Measurements from ENCODE around the gene DIP2C. TPM values are rescaled to one million over a fixed set of nuclear protein-coding genes. Genes with fewer than 3 reads are reported as not detected.

DIP2C gene
- polyA plus RNA-seq, 1 of the 3 experiments (the other 2 are of a cell fraction): 8.7 TPM

DNA sequence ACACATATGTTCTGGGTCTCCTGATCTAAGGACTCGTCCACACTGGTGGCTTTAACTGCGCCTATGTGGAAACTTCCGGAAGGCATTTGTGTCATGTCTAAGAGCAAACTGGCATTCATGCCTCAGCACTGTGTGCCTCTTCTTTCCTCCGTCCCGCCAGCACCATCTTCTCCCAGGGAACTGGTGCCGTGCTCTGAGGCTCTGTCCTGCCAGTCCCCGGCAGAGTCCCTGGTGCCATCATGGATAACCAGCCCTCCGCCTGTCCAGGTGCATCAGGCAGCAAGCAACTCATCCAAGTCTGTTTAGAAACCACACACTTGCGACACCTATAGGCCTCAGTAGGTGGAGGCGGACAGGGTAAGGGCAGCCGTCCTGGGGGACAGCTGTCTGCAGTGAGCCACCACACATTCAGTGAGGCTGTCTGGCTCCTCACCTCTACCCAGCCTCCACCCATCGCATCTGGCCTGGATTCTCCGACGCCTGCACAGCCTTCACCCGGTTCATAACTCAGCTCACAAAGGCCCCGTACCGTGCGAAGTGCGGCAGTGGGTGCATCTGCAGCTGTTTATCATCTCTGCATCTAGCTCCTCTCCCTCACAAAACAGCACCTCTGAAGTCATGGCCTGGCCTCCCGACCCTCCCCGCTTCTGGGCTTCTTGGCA lies 162.7 kb downstream of the DIP2C start:
- Histone ChIP-seq H3K27me3 (ENCODE audit: insufficient read depth) (no peaks in the 10 kb centered on the region), H3K4me3 (ENCODE audit: low read depth in 2 of 2, low read length in 1 of 2) (no peak overlapping the region), H3K9me3 (no peaks in the 10 kb centered on the region), H3K79me2 (ENCODE audit: insufficient read depth) (peaks cover 57% of the 10 kb centered on the region), H4K20me1 (ENCODE audit: insufficient read depth) (peaks cover 80% of the 10 kb centered on the region), H3F3A (replicated peaks; ENCODE audit: insufficient read depth) (no peaks in the 10 kb centered on the region), H3K9ac (no peak overlapping the region), H3K4me2 (no peak overlapping the region), H3K9me2 (no peaks in the 10 kb centered on the region), H3K36me3 (replicated peaks in 1 of 2; ENCODE audit: control insufficient read depth in 1 of 2, insufficient read depth in 2 of 2, low read length in 1 of 2) (no peaks in the 10 kb centered on the region), H3K4me1 (ENCODE audit: control insufficient read depth in 1 of 2, insufficient read depth in 2 of 2, low read depth in 1 of 2, low read length in 1 of 2) (peaks cover 0 to 20% of the 10 kb centered on the region in 2 experiments; a peak in 2 of 4 replicates), H3K27ac (ENCODE audit: low read depth in 2 of 2, low read length in 1 of 2) (no peak overlapping the region; a peak in 1 of 4 replicates), H2AFZ (ENCODE audit: low read depth) (no peak overlapping the region)
- ChIA-PET CTCF (interaction anchor here (1.6 to 2.3 kb wide), 2 partner anchors 14 to 16 kb away, joined by 4 to 8 read pairs; no protein-coding TSS in a partner anchor), POLR2A (no interaction called here)
- TF ChIP-seq ELF1 (IDR thresholded peaks at IDR 0.05) (no peak), TAF1 (IDR thresholded peaks at IDR 0.05; ENCODE audit: borderline replicate concordance, low read depth, low read length) (no peak), GABPA (IDR thresholded peaks at IDR 0.05; ENCODE audit: low read depth) (no peak), RAD21 (IDR thresholded peaks at IDR 0.05; ENCODE audit: low read length) (no peak), CHD2 (IDR thresholded peaks at IDR 0.05; ENCODE audit: low read length, partially characterized antibody) (no peak)
- TF ChIP-seq, protein P1, sequence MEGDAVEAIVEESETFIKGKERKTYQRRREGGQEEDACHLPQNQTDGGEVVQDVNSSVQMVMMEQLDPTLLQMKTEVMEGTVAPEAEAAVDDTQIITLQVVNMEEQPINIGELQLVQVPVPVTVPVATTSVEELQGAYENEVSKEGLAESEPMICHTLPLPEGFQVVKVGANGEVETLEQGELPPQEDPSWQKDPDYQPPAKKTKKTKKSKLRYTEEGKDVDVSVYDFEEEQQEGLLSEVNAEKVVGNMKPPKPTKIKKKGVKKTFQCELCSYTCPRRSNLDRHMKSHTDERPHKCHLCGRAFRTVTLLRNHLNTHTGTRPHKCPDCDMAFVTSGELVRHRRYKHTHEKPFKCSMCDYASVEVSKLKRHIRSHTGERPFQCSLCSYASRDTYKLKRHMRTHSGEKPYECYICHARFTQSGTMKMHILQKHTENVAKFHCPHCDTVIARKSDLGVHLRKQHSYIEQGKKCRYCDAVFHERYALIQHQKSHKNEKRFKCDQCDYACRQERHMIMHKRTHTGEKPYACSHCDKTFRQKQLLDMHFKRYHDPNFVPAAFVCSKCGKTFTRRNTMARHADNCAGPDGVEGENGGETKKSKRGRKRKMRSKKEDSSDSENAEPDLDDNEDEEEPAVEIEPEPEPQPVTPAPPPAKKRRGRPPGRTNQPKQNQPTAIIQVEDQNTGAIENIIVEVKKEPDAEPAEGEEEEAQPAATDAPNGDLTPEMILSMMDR (IDR thresholded peaks at IDR 0.05): no peak
- WGBS (ENCODE audit: low lambda C conversion rate): 96% methylated on average over 20 of the region's 21 CpGs
- no peak for DNase-seq

DNA sequence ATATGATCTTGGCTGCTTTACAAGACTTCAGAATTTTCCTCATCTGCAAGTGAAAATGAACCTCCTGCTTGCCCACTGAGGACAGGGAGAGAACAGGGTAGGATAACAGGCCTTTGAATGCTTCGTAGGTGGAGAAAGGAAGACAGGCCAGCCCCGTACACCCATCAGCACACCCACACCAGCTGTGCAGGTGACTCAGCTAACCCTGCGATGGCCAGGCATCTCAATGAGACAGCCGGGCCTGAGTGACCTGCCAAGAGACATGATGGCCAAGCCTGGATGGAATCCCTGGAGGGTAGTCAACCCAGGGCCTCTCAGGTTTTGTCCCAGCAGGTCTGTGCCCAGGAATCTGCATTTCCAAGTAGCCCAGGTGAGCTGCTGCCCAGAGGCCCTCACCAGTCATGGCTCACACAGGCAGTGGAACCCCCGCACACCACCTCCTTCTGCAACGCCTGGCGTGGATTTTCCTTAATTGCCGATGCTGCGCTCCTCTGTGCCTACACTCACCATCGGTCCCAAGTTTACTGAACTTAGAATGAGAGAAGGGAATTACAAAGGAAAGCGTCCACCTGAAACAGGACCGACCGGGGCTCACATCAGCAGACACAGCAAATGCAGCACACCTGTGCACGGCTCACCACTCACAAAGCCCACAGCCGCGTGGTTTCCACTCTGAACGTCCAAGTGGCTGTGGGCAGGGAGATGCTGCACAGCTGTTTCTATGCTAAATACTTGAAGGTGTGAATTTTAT lies 163.7 kb downstream of the DIP2C start:
- H3K4me2 ChIP-seq: no peak overlapping the region
- no peaks in the 10 kb centered on the region for H3K36me3 ChIP-seq (replicated peaks in 1 of 2; ENCODE audit: control insufficient read depth in 1 of 2, insufficient read depth in 2 of 2, low read length in 1 of 2)
- POLR2A ChIA-PET: no interaction called here
- no peak overlapping the region for H3K9ac ChIP-seq
- DNase-seq: no peak
- no peaks in the 10 kb centered on the region for H3K27me3 ChIP-seq (ENCODE audit: insufficient read depth)
- TF ChIP-seq, protein P2, sequence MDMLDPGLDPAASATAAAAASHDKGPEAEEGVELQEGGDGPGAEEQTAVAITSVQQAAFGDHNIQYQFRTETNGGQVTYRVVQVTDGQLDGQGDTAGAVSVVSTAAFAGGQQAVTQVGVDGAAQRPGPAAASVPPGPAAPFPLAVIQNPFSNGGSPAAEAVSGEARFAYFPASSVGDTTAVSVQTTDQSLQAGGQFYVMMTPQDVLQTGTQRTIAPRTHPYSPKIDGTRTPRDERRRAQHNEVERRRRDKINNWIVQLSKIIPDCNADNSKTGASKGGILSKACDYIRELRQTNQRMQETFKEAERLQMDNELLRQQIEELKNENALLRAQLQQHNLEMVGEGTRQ (IDR thresholded peaks at IDR 0.05; ENCODE audit: borderline replicate concordance, low read depth, low read length): no peak
- TF ChIP-seq RXRA (IDR thresholded peaks at IDR 0.05; ENCODE audit: borderline replicate concordance, low read depth) (no peak), TCF12 (IDR thresholded peaks at IDR 0.05) (no peak), CHD2 (IDR thresholded peaks at IDR 0.05; ENCODE audit: low read length, partially characterized antibody) (no peak), NRF1 (IDR thresholded peaks at IDR 0.05; ENCODE audit: low read depth, low read length) (no peak), YY1 (IDR thresholded peaks at IDR 0.05; ENCODE audit: low read depth) (no peak), EP300 (IDR thresholded peaks at IDR 0.05; ENCODE audit: borderline replicate concordance in 1 of 2, low read depth in 1 of 2, low read length in 1 of 2) (no peak), RAD21 (IDR thresholded peaks at IDR 0.05; ENCODE audit: low read length) (no peak), GATA2 (CRISPR knock-in tag; IDR thresholded peaks at IDR 0.05) (no peak), POLR2AphosphoS5 (IDR thresholded peaks at IDR 0.05; ENCODE audit: low read depth, low read length) (no peak), FOXM1 (IDR thresholded peaks at IDR 0.05; ENCODE audit: low read depth) (no peak), TAF1 (IDR thresholded peaks at IDR 0.05; ENCODE audit: borderline replicate concordance, low read depth, low read length) (no peak), RCOR1 (IDR thresholded peaks at IDR 0.05; ENCODE audit: low read length) (no peak), RFX5 (IDR thresholded peaks at IDR 0.05; ENCODE audit: low read length) (no peak)
- TF ChIP-seq, protein P3, sequence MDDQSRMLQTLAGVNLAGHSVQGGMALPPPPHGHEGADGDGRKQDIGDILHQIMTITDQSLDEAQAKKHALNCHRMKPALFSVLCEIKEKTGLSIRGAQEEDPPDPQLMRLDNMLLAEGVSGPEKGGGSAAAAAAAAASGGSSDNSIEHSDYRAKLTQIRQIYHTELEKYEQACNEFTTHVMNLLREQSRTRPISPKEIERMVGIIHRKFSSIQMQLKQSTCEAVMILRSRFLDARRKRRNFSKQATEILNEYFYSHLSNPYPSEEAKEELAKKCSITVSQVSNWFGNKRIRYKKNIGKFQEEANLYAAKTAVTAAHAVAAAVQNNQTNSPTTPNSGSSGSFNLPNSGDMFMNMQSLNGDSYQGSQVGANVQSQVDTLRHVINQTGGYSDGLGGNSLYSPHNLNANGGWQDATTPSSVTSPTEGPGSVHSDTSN (IDR thresholded peaks at IDR 0.05): no peak
- TF ChIP-seq, protein P4, sequence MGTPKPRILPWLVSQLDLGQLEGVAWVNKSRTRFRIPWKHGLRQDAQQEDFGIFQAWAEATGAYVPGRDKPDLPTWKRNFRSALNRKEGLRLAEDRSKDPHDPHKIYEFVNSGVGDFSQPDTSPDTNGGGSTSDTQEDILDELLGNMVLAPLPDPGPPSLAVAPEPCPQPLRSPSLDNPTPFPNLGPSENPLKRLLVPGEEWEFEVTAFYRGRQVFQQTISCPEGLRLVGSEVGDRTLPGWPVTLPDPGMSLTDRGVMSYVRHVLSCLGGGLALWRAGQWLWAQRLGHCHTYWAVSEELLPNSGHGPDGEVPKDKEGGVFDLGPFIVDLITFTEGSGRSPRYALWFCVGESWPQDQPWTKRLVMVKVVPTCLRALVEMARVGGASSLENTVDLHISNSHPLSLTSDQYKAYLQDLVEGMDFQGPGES (IDR thresholded peaks at IDR 0.05; ENCODE audit: low read depth, low read length): no peak
- TF ChIP-seq, protein P5, sequence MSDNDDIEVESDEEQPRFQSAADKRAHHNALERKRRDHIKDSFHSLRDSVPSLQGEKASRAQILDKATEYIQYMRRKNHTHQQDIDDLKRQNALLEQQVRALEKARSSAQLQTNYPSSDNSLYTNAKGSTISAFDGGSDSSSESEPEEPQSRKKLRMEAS (IDR thresholded peaks at IDR 0.05; ENCODE audit: low read depth): no peak
- H3K9me3 ChIP-seq: no peaks in the 10 kb centered on the region
- H3K9me2 ChIP-seq: no peaks in the 10 kb centered on the region
- H2AFZ ChIP-seq (ENCODE audit: low read depth): no peak overlapping the region
- H3K27ac ChIP-seq (ENCODE audit: low read depth in 2 of 2, low read length in 1 of 2): no peak overlapping the region
- peaks cover 0 to 28% of the 10 kb centered on the region in 2 experiments; a peak in 2 of 4 replicates for H3K4me1 ChIP-seq (ENCODE audit: control insufficient read depth in 1 of 2, insufficient read depth in 2 of 2, low read depth in 1 of 2, low read length in 1 of 2)
- peaks cover 78% of the 10 kb centered on the region for H4K20me1 ChIP-seq (ENCODE audit: insufficient read depth)
- H3K79me2 ChIP-seq (ENCODE audit: insufficient read depth): peaks cover 49% of the 10 kb centered on the region
- no peaks in the 10 kb centered on the region for H3F3A ChIP-seq (replicated peaks; ENCODE audit: insufficient read depth)
- no peak overlapping the region for H3K4me3 ChIP-seq (ENCODE audit: low read depth in 2 of 2, low read length in 1 of 2)
- CTCF ChIA-PET: interaction anchor here (1.2 to 2.3 kb wide), 3 partner anchors 15 to 168 kb away, joined by 3 to 8 read pairs (median 4); no protein-coding TSS in a partner anchor
- 93% methylated on average over 16 of the region's 17 CpGs for WGBS (ENCODE audit: low lambda C conversion rate)
